WERI-Rb-1 (cell line): ENCODE measurements around the gene QSOX1.

Experiments used
- DNase-seq: peaks from one replicate; pipeline ENCODE4 v3.0.0-alpha.2; 2020
- H3K27ac ChIP-seq: fragments of 250-450 bp; sonication (Bioruptor Pico); 2 replicates; pipeline ENCODE4 v1.5.1; 2020; ENCODE audit warnings: mild to moderate bottlenecking, moderate library complexity
- H3K27me3 ChIP-seq: fragments of 250-450 bp; sonication (Bioruptor Pico); 2 replicates; pipeline ENCODE4 v1.5.1; 2021; ENCODE audit warnings: mild to moderate bottlenecking, low read depth, moderate library complexity; ENCODE audit not compliant: insufficient read depth, severe bottlenecking
- H3K36me3 ChIP-seq: fragments of 250-450 bp; sonication (Bioruptor Pico); 2 replicates; pipeline ENCODE4 v1.5.1; 2020; ENCODE audit warnings: mild to moderate bottlenecking, moderate library complexity
- H3K4me3 ChIP-seq: 2 replicates; pipeline ENCODE4 v1.5.1; 2011; ENCODE audit warnings: low read depth, mild to moderate bottlenecking, control low read depth, low read length
- H3K9me3 ChIP-seq: fragments of 250-450 bp; sonication (Bioruptor Pico); 2 replicates; pipeline ENCODE4 v1.5.1; 2021; ENCODE audit warnings: mild to moderate bottlenecking, moderate library complexity; ENCODE audit not compliant: severe bottlenecking
- CTCF ChIP-seq: IDR thresholded peaks from 2 replicates; pipeline ENCODE4 v1.5.1; 2011; ENCODE audit warnings: low read depth, mild to moderate bottlenecking, control low read depth, inconsistent platforms, low read length

QSOX1 gene

GRCh38 chr1:180184041-180184440, 29.4 kb downstream of the QSOX1 start:
- no peak for DNase-seq
- TF ChIP-seq CTCF = no peak
- Histone ChIP-seq H3K9me3 (no peaks in the 10 kb centered on the region), H3K27ac (no peak overlapping the region), H3K27me3 (no peaks in the 10 kb centered on the region), H3K4me3 (no peak overlapping the region), H3K36me3 (peaks cover 2% of the 10 kb centered on the region; the same call in 1 of the 2 replicates)

DNA sequence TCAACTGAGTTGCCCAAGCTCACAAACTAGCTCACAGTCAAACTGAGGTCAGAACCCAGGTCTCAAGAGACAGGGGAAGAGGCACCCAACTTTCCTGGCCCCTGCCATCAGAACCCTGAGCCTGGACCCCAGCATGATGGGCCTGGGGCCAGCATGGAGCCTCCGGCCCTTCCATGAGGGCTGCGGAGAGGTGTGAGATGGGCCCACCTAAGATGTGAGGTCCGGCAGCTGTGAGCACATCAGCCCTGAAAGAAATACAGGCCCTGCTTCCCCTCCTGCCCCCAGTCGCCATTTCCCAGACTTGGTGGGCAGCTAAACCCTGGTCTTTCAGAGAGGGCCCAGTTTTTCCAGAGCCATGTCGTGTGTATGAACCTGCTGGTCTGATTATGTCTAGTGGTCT, 30.6 kb downstream of the QSOX1 start:
- no peak for DNase-seq
- Histone ChIP-seq H3K27me3 (no peaks in the 10 kb centered on the region), H3K9me3 (no peaks in the 10 kb centered on the region), H3K36me3 (peaks cover 6% of the 10 kb centered on the region), H3K4me3 (no peak overlapping the region), H3K27ac (no peak overlapping the region)
- no peak for TF ChIP-seq CTCF

- Histone ChIP-seq H3K4me3 (no peak overlapping the region), H3K27ac (no peak overlapping the region), H3K9me3 (no peaks in the 10 kb centered on the region), H3K27me3 (no peaks in the 10 kb centered on the region), H3K36me3 (peaks cover 6% of the 10 kb centered on the region)
- TF ChIP-seq CTCF = no peak
- DNase-seq = no peak
These were observed 31.4 kb downstream of the QSOX1 start for GRCh38 chr1:180185971-180186645.

DNA sequence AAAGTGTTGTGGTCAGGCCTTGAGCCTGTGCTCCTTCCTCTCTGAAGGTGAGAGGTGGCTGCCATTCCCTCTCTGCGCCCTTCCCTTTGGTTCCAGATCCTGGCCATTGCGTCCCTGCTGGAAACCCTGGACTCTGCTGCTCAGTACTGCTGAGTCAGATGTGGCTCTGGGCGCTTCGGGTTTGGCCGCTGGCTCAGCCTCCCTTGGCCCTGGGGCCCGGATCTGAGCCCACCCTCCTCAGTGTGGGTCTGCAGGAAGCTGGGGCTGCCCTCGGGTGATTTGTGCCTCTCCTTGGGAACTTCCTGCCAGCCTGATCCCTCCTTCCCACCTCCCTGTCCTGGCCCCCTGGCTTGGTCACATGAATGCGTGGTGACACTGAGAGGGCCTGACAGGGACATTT, 32.2 kb downstream of the QSOX1 start:
- no peak overlapping the region for H3K4me3 ChIP-seq
- H3K9me3 ChIP-seq = no peaks in the 10 kb centered on the region
- no peak for TF ChIP-seq CTCF
- H3K36me3 ChIP-seq = peaks cover 6% of the 10 kb centered on the region
- no peaks in the 10 kb centered on the region for H3K27me3 ChIP-seq
- H3K27ac ChIP-seq = no peak overlapping the region
- no peak for DNase-seq

GRCh38 chr1:180187626-180188025, 33.0 kb downstream of the QSOX1 start:
- Histone ChIP-seq H3K27ac (no peak overlapping the region), H3K4me3 (no peak overlapping the region), H3K27me3 (no peaks in the 10 kb centered on the region), H3K9me3 (no peaks in the 10 kb centered on the region), H3K36me3 (peaks cover 6% of the 10 kb centered on the region)
- no peak for DNase-seq
- TF ChIP-seq CTCF = no peak

GRCh38 chr1:180188091-180188506, 33.4 kb downstream of the QSOX1 start:
- DNase-seq = peak; percentile 93
- peak overlapping the region; percentile 15; the same call in 1 of the 2 replicates for H3K27ac ChIP-seq

More at GRCh38 chr1:180188091-180188506, 33.4 kb downstream of the QSOX1 start:
- Histone ChIP-seq H3K4me3 (peak overlapping the region; percentile 15; the same call in 1 of the 2 replicates), H3K9me3 (no peaks in the 10 kb centered on the region), H3K27me3 (no peaks in the 10 kb centered on the region), H3K36me3 (peaks cover 6% of the 10 kb centered on the region)
- TF ChIP-seq CTCF = peak; percentile 98
